Measurements from ENCODE around the gene TSPEAR.

- no peak for TF ChIP-seq EZH2phosphoT487 (IDR thresholded peaks at IDR 0.05; ENCODE audit: borderline replicate concordance, low read length)
- TF ChIP-seq CTCF (IDR thresholded peaks at IDR 0.05; ENCODE audit: low read depth, low read length, poor library complexity, severe bottlenecking) = no peak
Observed at GRCh38 chr21:44736291-44737004, 25.1 kb upstream of the TSPEAR start.

Measured in DOHH2 (cell line).